Smooth muscle cell of the brain vasculature (primary cell): ENCODE results near the gene HTT-AS.
"Not testable (repeated sequence)": the region's sequence is repeated elsewhere in the genome, so short reads cannot be mapped to it uniquely, and the experiment has no call there.

Experiments used
- DNase-seq: peaks from one replicate; pipeline ENCODE4 v3.0.0-alpha.2; 2012; ENCODE audit warnings: low read depth, low spot score

HTT-AS gene

DNA sequence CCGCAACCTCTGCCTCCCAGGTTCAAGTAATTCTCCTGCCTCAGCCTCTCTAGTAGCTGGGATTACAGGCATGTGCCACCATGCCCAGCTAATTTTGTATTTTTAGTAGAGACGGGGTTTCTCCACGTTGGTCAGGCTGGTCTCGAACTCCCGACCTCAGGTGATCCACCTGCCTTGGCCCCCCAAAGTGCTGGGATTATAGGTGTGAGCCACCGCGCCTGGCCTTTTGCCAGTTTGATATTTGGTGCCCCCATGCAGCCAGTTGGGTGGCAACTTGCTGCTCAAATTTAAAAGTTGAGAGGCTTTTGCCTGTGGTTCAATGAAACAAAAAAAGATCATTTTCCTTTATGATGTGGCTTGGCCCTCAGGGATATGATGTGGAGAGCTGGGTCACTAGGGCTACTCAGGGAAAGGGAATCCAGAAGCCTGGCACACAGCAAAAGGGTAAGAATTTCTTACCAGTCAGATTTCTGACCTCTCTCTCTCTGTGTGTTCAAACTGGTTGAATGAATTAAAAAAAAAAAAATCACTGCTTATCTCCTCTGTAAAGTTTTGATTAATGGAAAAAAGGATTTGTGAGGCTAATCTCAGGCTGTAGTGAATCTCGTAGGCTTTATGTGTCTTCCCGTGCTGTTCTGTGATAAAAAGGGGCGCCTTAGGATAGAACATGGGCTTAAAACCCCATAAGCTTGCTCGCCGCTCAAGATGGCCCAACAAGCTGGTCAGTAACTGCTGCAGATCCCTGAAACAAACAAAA lies 23.0 kb downstream of the HTT-AS start:
- not testable (repeated sequence) for DNase-seq

DNA sequence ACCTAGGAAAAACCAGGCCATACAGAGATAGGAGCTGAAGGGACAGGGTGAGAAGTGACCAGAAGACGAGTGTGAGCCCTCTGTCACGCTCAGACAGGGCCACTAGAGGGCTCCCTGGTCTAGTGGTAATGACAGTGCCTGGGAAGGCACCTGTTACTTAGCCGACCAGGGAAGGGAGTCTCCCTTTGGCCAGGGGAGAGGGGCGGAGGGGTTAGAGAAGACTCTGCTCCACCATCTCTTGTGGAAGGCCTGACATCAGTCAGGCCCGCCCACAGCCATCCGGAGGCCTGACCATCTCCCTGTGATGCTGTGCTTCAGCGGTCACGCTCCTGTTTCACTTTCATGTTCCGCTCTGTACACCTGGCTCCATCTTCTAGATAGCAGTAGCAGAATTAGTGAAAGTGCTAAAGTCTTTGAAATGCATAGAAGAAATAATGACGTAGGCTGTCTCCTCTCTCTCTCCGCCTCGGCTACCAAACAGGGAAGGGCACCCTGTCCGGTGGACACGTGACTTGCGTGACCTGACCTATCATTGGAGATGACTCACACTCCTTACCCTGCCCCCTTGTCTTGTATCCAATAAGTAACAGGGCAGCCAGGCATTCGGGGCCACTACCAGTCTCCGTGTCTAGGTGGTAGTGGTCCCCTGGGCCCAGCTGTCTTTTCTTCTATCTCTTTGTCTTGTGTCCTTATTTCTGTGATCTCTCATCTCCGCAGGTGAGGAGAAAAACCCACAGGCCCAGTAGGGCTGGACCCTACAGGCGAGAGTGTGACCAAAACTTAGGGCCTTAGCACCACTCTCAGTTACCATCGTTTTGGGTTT lies 26.7 kb downstream of the HTT-AS start:
- DNase-seq = no peak

DNA sequence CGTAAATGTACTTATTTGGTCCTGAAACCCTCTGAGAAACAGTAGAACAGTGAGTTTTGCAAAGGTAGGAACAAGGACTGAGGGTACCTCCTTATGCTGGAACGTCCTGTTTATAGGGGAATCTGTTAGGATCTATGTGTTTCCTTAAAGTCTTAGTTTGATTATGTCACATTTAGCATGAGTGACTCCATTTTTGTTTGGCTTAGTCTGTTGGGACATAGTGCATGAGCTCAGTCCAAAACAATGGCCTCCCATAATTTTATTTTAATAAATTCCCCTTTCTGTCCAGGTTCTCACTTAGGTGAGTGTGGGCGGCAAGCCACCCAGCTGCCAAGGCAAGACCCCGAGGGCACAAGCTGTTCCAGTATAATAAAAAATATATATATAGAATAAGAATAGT lies 27.7 kb downstream of the HTT-AS start:
- DNase-seq = no peak

DNA sequence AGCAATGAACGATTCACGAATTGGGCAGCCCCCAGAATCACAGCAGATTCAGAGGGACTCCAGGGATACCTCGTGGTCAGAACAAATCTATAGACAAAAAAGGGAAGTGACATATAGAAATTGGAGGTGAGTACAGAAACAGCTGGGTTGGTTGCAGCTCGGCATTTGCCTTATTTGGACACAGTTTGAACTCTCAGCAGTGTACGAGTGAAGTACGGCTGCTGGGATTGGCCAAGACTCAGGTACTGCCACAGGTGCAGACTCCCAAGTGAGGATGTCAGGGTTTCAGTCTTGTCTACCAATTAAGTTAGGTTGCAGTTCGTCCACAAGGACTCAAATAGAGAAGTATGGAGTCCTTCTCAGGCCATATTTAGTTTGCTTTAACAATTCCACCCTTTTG lies 28.2 kb downstream of the HTT-AS start:
- no peak for DNase-seq

DNA sequence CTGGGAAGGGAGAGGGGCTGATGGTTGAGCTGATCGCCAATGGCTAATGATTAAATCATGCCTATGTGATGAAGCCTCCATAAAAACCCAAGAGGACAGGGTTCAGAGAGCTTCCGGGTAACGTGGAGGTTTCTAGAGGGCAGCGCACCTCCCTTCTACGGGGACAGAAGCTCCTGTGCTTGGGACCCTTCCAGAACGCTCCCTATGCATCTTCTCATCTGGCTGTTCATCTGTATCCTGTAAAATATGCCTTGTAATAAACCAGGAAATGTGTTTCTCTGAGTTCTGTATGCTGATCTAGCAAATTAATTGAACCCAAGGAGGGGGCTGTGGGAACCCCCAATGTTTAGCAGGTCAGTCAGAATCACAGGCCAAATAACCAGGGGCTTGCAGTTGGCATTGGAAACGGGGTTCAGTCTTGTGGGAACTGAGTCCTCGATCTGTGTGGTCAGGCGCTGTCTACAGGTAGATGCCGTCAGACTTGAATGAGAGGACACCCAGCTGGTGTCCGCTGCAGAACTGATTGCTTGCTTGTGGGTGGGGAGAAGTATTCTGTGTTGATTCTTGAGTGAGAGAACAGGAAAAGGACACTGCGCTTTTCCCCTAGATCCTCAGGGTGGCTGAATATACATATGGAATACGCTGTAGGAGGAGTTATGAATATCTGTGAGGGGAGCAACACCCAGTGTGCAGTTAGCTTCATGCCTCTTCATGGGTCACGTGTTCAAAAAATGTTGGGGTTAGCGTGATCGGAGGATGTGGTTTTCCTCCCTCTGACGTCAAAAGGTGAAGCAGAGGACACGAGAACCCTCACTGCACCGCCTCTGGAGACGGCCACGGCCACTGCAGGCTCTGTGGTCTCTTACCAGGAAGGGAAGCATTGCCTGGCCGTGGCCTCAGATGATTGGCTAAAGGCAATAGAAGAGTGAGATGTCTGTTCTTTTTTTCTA lies 29.2 kb downstream of the HTT-AS start:
- DNase-seq = no peak

DNA sequence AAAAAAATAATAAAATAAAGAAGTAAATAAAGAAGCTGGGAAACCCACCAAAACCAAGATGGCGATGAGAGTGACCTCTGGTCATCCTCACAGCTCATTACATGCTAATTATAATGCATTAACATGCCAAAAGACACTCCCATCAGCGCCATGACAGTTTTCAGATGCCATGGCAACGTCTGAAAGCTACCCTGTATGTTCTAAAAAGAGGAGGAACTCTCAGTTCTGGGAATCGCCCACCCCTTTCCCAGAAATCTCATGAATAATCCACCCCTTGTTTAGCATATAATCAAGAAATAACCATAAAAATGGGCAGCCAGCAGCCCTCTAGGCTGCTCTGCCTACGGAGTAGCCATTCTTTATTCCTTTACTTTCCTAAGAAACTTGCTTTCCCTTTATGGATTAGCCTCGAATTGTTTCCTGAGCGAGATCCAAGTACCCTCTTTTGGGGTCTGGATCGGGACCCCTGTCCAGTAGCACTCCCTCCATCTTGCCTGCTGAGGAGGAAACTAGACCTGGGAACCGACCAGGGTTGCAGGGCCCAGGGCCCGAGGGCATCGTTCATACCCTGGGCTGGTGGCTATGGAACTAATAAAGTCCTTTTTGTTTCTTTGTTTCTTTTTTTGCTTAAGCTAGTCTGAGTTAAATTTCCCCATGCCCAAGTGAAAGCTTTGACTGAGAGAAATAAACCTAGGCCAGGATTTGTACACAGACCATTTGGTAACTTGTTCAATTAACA lies 30.9 kb downstream of the HTT-AS start:
- DNase-seq = no peak

DNA sequence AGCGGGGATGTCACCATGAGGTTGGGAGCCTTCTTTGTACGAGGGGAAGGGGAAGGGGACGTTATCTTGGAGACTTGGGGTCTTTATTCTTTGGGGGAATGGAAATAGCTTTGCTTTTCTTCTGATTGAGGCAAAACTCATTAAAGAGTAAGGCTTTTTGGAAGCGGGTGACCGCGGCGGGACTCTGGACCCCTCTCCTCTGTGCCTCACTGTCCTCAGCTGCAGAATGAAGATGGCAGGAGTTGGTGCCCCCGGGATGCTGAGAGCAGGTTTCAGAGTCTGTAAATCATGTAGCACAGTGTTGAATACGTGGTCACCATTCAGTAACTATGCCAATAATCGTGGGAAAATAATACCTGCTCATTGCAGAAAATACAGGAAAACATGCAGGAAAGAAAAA lies 32.1 kb downstream of the HTT-AS start:
- DNase-seq = no peak

DNA sequence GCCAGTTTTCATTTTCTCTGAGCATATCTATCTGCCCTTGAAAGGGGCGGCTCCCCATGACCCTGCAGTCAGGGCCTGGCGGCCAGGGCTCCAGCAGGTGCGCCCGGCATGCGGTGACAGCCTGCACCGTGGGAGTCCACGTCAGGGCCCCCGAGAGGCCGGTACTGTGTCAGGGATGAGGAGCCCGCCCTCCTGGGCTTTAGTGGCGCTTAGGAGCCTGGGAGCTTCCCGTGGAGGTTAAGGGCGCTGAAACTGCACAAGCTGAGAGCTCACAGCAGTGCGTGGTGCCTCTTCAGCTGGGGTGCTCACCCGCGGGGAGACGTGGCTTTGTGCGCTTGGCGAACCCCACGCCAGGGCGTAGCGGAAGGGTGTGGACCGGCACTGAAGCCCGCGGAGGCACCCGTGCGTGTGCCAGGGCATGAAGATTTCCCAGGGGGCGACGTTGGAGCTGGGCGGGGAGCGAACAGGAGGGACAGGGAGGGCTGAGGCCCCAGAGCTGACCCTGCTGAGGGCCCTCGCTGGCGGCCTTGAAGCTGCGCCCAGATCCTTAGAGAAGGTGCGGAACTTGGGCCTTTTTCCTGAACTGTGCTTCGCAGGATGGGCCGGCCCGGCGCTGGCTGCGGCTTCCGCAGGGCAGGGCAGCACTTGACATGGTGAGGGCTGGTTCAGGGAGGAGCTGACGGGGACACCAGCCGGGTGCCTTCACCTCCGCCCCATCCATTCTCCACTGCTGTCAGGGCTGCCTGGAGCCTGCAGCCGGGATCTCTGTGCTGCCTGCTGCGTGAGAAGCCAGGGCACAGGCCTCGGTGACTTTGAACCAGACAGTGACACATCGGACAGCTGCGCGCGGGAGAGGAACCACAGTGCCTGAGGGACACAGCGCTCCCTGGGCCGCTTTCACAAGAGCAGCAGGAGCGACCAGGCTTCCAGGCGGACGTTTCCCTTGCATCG lies 32.9 kb downstream of the HTT-AS start:
- DNase-seq = no peak

DNA sequence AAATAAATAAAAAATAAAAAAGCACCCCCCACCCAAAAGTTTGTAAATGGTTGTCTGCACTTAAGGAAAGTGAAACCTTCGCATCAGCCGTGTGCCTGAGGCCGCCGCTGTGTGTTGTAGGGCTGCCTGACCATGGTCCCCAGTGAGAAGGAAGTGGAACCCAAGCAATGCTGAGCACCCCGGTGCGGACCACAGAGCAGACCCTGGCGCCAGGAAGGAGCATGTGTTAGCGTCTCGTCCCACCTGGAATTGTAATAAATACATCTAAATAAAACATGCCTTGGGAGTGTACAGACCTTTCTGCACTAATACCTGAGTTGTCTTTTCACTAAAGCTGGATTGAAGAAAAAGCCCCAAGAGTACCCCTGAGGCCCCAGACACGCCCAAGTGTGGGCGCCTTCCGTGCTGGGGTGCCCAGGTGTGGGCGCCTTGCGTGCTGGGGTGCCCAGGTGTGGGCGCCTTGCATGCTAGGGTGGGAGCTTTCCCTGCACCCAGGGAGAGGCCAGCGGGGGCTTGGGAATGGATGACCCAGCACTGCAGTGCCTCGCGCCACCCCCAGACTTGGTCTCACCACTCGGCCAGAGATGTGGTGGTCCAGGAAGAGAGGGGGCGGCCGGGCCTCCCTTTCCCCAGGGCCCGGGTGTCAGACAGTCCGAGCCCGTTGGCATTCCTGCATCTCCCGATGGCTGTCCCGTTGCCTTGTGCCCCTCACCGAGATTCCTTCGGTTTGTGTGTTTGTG lies 33.7 kb downstream of the HTT-AS start:
- DNase-seq = no peak

DNA sequence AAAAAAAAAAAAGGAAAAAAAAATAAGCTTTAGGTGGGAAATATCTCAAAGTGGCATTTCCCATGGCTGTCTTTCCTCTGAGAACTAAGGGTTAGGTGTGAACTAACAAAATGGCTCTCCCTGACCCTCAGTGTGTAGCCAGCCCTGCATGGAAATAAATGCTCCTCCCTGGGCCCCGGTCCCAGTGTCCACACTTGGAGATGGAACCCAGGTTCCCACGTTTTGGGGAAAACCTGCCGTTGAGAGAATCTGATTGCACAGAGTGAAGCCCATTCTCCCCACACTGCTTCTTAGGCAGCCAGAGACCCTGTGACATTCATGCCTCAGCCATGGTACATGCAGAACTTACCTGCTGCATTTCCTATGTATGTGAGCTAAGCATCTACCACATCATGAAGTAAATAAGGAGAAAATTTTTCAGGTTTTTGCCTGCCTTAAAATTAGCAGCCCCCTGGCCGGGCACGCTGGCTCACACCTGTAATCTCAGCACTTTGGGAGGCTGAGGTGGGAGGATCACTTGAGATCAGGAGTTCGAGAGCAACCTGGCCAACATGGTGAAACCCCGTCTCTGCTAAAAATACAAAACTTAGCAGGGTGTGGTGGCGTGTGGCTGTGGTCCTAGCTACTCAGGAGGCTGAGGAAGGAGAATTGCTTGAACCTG lies 34.5 kb downstream of the HTT-AS start:
- DNase-seq = no peak

DNA sequence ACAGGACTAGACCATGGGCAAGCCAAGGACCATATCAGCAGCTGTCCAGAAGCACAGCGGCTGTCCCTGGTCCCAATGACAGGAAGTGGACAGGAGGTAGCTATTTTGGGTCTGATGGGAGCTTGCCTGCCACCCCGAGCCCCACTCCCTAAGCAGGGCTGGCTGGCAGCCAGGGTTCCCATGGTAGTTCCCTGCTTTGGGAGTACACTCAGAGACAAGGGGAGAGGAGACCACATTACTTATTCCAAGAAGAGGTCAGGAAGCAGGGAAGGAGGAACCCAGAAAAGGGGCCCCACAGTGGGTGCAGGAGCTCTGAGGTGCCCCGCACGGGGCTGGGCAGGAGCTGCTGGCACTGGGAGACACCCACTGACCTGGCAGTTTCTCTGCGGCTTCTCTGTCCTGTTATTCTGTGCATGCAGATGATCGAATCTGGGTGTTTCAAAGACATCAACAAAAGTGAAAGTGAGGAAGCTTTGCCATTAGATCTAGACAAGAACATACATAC lies 36.3 kb downstream of the HTT-AS start:
- no peak for DNase-seq

DNA sequence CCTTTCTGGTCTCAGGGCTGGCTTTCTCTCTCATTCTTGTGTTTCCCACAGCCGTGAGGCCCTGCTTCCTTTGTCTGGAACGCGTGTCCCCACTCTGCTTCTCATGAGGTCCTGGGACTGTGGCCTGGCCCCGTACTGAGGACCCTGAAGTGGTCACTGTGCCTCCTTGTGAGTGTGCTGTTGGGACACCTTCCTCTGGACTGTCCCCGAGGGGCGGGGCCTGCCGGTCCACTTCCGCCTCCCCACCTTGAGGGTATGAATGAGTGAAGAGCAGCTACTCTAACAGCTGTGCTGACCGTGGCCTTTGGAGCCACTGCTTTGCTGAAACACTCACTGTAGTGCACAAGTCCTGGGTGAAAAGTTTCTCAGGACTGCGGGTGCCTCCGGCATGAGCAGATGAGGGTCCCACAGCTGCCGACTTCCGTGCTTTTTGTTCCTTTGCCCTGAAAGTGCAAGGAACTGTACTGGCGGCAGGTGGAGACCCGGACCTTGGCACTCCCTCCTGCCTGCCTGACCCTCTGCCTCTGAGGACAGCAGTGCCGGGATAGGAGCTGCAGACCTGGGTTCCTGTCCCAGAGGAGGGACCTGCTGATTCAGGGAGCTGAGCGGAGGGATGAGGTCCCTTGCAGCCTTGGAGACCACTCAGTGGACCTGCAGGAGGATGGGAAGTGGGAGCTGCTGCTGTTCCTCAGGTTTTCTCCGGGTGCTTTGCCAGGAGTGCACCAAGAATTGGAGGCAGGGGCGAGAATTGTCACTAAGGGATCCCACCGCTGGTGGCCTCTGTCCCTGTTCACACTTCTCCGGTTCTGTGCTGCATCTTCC lies 38.0 kb downstream of the HTT-AS start:
- no peak for DNase-seq

DNA sequence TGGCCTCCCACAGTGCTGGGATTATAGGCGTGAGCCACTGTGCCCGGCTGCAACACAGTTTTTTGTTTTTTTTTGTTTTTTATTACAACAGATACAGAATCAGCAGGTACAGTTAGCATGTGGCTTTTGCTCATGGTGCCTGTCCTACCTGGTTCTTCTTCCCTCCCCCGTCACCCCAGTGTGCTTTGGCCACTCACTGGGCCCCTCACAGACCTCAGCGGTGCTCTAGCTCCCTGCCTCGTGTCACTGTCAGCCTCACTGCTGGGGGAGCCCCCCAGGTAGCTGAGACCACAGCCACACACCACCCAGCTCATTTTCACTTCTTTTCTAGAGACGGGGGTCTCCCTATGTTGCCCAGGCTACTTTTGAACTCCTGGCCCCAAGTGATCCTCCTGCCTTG lies 38.7 kb downstream of the HTT-AS start:
- no peak for DNase-seq

DNA sequence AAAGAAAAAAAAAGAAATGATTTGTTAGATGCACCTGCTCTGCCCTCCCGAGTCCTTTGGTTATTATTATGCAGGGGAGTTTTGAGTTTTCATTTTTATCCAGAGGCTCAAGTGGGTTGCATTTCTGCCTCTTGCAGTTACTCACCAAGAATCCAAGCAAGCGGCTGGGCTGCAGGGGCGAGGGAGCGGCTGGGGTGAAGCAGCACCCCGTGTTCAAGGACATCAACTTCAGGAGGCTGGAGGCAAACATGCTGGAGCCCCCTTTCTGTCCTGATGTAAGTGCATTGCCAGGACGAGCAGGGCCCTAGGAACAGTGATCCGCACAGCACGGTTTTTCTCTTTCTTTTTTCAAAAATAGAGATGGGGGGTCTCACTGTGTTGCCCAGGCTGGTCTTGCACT lies 39.1 kb downstream of the HTT-AS start:
- no peak for DNase-seq

DNA sequence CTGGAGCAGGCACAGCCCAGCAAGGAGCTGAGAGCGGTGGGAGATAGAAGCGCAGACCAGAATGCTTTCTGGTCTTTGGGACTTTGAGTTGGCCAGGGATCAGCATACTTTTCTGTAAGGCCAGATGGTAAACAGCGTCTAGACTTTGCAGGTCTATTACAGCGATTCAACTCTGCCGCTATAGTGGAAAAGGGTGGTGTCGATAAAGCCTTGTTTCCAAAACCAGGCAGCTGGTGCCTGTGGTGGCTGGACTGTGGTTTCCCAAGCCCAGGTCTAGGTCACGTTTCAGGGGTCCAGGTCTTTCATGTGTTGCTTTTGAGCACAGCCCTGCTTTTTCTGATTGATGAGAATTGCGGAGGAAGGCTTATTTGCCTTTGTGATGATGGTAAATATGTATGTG lies 40.1 kb downstream of the HTT-AS start:
- no peak for DNase-seq

DNA sequence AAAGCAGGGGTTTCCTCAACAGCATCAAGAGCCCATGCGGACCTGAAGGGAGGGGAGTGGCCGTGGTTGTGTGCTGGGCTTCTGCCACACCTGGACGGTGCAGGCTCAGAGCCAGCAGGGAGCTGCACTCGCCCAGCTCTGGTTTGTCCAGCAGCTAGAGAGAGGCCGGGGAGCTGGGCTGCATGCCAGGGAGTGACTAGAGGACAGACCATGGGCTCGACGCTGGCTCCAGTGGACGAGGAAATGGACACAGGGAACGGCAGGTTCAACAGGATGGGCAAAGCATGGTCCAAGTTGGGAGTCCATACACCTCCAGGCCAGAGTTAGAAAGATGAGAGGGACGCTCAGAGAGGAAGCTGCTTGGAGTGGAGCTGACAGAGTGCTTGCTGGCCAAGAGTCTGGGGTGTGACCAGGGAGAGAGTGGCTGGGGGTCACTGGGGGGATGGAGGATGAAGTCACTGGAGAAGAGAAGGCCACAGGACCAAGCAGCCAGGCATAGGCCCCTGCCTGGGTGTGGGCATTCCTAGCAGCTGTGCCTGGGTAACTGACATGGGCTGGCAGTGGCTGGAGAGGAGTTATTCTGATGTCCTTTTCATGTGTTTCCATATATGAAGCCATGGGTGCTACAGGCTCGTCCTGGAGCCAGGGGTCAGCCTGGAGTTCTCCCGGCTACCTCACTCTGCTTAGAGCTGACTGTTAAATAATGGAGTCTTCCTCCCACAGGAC lies 42.8 kb downstream of the HTT-AS start:
- no peak for DNase-seq
